SW 1271 (cell line): ENCODE measurements around the gene PLAC9.
A peak's percentile ranks its signal among the peaks of the same experiment; 100 is the strongest.

ENCODE experiments used
- DNase-seq, 2 experiments: peaks; one replicate each; lab custom pipeline; 2025; lab: John Stamatoyannopoulos, UW

PLAC9 gene

GRCh38 chr10:80139265-80139664, 6.7 kb downstream of the PLAC9 start:
- DNase-seq = no peak

DNA sequence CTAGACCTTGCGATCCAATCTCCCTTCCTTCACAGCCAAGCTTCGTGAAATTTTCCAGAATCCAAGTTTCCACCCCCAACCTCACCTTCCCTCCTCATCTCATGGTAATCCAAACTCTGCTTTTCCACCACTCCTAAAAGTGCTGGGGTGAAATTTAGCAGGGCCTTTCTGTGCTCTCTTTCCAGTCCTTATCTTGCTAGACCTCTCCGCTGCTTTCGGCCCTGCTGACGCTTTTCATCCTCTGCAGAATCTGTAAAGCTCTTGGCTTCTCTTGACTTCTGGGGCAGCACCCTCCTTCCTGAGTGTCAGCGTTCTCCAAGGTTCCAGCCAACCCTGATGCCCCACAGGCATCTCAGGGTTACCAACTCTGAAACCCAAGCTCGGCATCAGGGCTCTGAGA, 7.7 kb downstream of the PLAC9 start:
- no peak for DNase-seq

DNA sequence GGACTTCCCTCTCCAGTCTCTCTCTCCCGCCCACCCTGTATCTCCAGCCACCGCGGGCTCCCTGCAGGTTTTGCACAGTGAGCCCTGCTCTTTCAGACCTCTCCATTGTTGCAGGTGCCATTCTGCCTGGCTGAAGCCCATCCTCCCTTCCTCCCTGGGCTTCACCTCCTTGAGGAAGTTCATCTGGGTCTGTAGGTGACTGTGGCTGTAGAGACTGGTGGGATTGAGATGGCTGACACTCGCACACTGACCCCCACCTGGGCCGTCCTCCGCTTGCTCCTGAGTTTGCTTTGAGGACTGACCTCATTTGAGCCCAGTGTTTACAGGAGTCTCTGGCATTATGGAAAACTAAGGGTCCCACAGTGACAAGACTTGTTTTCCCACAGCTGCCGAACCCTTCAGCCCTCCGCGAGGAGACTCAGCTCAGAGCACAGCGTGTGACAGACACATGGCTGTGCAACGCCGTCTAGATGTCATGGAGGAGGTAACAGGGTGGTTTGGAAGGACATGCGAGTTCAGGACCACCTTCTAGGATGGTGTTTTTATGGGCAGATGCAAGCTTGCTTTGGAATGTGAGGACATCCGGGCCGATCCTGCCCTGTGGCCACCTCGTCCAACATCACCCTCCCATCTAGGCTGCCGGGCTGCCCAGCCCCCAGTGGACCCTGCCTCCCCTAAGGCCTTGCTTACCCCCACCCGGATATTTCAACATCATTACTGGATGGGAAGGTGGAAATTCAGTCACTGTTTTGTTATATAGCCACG, 9.3 kb downstream of the PLAC9 start:
- no peak for DNase-seq

DNA sequence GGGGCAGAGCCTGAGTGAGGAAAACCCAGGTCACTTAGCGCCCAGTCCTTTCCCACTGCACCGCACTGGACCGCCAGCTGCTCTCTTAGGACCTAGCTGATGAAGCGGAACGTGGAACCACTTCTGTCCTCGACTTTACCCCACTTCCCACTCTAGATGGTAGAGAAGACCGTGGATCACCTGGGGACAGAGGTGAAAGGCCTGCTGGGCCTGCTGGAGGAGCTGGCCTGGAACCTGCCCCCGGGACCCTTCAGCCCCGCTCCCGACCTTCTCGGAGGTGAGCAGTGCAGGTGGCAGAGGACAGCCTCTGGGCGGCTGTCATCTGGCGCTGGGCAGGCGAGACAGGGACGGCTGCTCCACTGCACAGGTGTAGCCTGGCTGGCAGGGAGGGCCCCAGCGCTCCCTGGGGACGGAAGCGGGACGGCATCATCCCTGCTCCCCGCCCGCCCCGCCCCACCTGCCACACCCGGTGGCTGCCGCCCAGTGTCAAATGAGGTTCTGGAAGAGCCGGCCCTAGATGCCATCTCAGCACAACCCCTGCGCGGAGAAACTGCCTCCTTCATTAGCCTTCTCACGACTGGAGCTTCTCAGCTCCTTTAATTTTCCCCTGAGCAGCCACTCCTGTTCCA, 11.7 kb downstream of the PLAC9 start:
- DNase-seq = no peak

DNA sequence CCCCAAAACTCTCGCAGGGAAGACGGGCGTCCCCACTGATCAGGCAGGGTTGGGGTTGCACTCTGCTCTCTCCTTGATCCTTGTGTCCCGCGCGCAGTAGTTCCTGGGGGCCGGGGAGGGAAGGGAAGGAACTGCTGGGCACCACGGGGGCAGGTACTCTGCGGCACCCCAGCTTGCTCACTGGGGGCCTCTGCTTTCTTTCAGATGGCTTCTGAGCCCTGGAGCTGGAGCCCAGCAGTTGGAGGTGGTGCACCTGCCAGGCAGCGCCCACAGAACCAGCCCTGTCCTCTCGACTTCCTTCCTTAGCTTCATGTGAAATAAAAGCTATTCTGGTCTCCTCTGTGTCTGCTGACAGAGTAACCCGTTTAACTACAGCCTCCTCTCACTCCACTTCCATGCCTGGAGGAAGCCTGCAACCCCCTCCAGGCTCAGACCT, 12.2 kb downstream of the PLAC9 start:
- DNase-seq = no peak

- DNase-seq = peak in 1 of 2 experiments; percentile 24
Observed at GRCh38 chr10:80145406-80146308, 13.1 kb downstream of the PLAC9 start.

DNA sequence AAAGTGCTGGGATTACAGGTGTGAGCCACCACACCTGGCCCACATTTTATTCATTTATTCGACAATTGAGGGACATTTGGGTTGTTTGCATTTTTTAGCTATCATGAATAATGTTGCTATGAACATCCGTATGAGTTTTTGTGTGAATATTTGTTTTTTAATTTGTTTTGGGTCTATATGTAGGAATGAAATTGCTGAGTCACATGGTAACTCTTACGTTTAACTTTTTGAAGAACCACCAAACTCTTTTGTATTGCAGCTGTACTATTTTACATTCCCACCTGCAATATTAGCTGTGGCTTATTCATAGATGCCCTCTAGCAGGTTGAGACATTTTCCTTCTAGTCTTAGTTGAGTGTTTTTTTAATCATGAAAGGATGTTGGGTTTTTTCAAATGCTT, 14.4 kb downstream of the PLAC9 start:
- no peak for DNase-seq

- no peak for DNase-seq
Observed at GRCh38 chr10:80148166-80148805, 15.8 kb downstream of the PLAC9 start.

- no peak for DNase-seq
Observed at GRCh38 chr10:80149123-80149522, 16.6 kb downstream of the PLAC9 start.

DNA sequence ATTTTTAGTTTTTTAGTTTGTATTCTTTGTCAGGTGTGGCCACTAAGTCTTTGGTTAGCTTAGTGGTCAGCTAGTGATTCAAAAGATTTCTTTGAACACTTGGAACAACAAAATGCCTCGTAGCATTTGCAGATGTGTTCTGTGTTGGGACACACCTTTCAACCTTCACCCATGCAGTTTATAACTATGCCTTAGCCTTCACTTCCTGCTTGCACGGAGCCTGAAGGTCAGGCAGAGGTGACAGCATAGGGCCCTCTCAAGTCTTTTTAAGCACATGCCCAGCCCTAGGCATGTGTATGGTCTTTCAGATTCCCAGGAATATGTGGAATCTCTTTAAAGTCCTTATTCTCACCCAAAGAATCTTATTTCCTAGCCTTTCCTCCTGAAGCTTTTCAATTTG, 17.6 kb downstream of the PLAC9 start:
- DNase-seq = no peak

- DNase-seq = no peak
Observed at GRCh38 chr10:80152820-80153219, 20.3 kb downstream of the PLAC9 start.

- DNase-seq = no peak
Observed at GRCh38 chr10:80153460-80153859, 20.9 kb downstream of the PLAC9 start.

DNA sequence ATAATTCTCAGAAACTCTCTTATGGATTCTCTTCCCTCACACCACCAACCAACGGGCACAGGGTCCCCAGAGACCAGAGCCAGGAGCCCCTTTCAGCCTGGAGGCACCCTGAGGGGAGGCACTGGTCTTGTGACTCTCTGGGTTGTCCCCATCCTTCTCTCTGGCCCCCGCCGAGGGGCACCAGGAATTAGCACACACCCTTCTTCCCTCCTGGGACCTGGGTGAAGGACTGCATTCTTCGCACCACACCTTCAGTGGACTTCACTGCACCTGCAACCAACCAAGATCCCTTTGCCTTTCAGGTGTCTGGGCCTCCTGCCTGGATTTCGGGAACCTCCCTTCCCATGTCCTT, 22.1 kb downstream of the PLAC9 start:
- DNase-seq = no peak

GRCh38 chr10:80154978-80155695, 22.6 kb downstream of the PLAC9 start:
- DNase-seq = no peak

DNA sequence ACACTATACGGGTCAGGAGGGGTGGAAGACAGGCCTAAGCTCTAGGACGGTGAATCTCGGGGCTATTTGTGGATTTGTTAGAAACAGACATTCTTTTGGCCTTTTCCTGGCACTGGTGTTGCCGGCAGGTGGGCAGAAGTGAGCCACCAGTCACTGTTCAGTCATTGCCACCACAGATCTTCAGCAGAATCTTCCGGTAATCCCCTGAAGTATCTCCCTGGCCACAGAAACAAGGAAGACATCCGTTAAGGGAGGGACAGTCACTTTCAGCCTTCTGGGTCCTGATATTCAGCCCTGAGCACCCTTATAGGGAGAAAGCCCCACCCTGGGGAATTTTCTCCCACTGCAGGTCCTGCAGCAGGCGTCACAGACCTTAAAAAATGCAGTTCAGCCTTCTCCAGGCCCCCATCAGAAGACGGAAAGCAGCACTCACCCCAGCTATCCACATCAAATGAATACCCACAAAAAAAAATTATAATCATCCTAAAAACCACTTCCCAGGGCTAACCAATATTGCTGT, 23.2 kb downstream of the PLAC9 start:
- no peak for DNase-seq

- no peak for DNase-seq
Observed at GRCh38 chr10:80156216-80156615, 23.7 kb downstream of the PLAC9 start.

DNA sequence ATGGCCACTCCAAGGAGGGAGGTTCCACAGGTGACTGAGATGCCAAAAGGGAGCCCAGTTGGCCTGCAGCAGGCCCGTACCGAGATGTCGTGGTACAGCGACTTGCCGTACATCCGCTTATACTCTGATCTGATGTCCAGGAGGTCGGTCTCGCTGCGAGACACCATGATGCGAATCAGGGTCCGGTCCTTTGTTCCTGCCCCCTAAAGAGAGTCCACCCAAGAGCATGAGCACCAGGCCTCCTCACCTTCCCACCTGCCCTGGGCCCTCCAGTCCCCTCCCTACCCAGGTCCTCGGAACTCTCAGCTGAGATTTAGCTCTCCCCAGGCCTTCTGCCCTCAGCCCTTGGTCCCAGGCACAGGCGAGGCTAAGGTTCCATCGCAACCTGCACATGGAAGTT, 25.0 kb downstream of the PLAC9 start:
- DNase-seq = no peak

DNA sequence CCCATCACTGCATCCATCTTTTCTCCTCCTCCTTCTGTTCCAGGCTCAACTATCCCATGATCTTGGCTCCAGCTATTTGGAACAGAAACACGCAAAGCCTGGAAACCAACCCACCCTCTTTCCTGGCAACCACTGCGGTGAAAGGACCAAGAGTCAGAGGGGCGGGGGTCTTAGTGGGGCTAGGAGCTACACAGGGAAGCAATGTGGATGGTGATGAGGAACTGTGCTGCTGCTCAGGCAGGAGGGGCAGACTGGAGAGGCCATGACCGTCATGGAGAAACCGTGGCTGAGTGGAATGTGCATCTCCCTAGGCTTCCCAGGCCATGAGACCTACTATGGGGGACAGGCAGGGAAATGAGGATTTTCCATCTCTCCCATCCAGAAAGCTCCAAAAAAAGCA, 25.6 kb downstream of the PLAC9 start:
- no peak for DNase-seq

DNA sequence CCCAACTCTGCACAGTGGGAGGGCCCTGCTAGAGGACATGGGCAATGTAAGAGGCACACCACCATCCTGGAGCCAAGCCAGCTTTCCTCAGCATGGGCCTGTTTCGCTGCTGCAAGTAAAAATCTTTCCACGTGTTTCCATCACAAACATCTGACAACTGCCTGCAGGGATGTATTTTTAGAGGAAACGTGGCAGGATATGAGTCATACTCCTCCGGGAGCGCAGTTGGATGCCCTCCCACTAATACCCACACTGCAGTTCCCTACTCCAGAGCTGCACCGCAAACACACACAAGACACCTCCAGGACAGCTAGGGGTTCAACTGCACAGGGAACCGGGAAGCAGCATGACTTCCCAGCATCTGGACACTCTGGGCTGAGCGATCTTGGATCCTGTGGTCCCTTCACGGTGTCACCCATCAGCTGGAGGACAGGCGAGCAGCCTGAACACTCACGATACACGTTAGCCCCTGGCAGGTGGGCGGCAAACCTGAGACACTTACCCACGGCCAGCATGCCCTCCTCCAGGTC, 26.1 kb downstream of the PLAC9 start:
- DNase-seq = peak; percentile 56 to 92

- no peak for DNase-seq
Observed at GRCh38 chr10:80159166-80159873, 26.8 kb downstream of the PLAC9 start.
